ENCODE results near the gene VBP1. TPM values are rescaled to one million over a fixed set of nuclear protein-coding genes. Genes with fewer than 3 reads are reported as not detected.

VBP1 gene
- total and polyA plus RNA-seq, 2 of the 8 experiments (the other 6 are each of a cell fraction or from before 2014, with no cell fraction given), result 21.6 to 56.0 TPM

GRCh38 chrX:155188786-155189185 lies 27.5 kb upstream of the VBP1 start:
- H3K4me3 ChIP-seq (ENCODE audit: extremely low read depth in 1 of 4, insufficient read depth in 2 of 4, low read depth in 3 of 4, low read length in 4 of 4), result no peak overlapping the region
- no peak overlapping the region for H3K9ac ChIP-seq (replicated peaks in 1 of 4; ENCODE audit: extremely low read depth in 1 of 4, low read depth in 3 of 4, low read length in 3 of 4)
- no peak overlapping the region for H2AFZ ChIP-seq (ENCODE audit: low read length)
- H2BK12ac ChIP-seq (ENCODE audit: low read depth, low read length), result no peak overlapping the region
- H3K9me3 ChIP-seq (ENCODE audit: insufficient read depth in 2 of 2, low read depth in 1 of 2, low read length in 1 of 2), result no peaks in the 10 kb centered on the region
- no peak overlapping the region for H3K27ac ChIP-seq (ENCODE audit: low read depth, low read length)
- H3K4me1 ChIP-seq (replicated peaks in 1 of 4; ENCODE audit: control insufficient read depth in 3 of 4, insufficient read depth in 4 of 4, low read length in 3 of 4), result no peaks in the 10 kb centered on the region
- no peak overlapping the region for H2BK120ac ChIP-seq (replicated peaks; ENCODE audit: low read depth, low read length)
- DNase-seq (ENCODE audit: low read depth in 1 of 2, low spot score in 2 of 2) (no peak), FAIRE-seq (no peak)
- H3K23ac ChIP-seq (ENCODE audit: insufficient read length), result no peak overlapping the region
- H2BK5ac ChIP-seq (ENCODE audit: low read depth, low read length), result no peak overlapping the region
- ChIA-PET CTCF (ENCODE audit: partially characterized antibody) (no interaction called here), POLR2A (ENCODE audit: partially characterized antibody) (no interaction called here)
- H2BK15ac ChIP-seq (ENCODE audit: low read length), result no peak overlapping the region
- H2BK20ac ChIP-seq (ENCODE audit: low read length), result no peak overlapping the region
- WGBS, 2 experiments (ENCODE audit: extremely low coverage in 1 of 2, insufficient coverage in 1 of 2, insufficient read length in 1 of 2, insufficient replicate concordance in 2 of 2, low coverage in 1 of 2, low lambda C conversion rate in 2 of 2, missing lambda C conversion rate in 1 of 2), result 73% methylated on average over 5 of the region's 5 CpGs; no CpG with 5 or more reads in 1 of the 2 experiments
- no peak overlapping the region for H3K18ac ChIP-seq (ENCODE audit: extremely low read depth, low read length)
- H4K20me1 ChIP-seq (replicated peaks in 1 of 2; ENCODE audit: control insufficient read depth in 1 of 2, insufficient read depth in 2 of 2, low read length in 2 of 2), result no peaks in the 10 kb centered on the region
- H4K5ac ChIP-seq (ENCODE audit: insufficient read length, low read depth, low read length), result no peak overlapping the region
- no peak overlapping the region for H3K4me2 ChIP-seq (ENCODE audit: insufficient read depth in 1 of 2, low read depth in 2 of 2, low read length in 2 of 2)
- H3K4ac ChIP-seq (replicated peaks; ENCODE audit: insufficient read length, low read depth, low read length), result no peak overlapping the region
- no peak overlapping the region for H3K14ac ChIP-seq (ENCODE audit: insufficient read length)
- H4K91ac ChIP-seq (replicated peaks; ENCODE audit: insufficient read length, low read length), result no peak overlapping the region
- no peak overlapping the region for H4K8ac ChIP-seq (ENCODE audit: extremely low read depth, insufficient read depth, low read length)
- H3K36me3 ChIP-seq (ENCODE audit: control insufficient read depth in 2 of 4, insufficient read depth in 4 of 4, low read length in 3 of 4), result no peaks in the 10 kb centered on the region
- H3K79me1 ChIP-seq (ENCODE audit: low read depth, low read length), result no peaks in the 10 kb centered on the region
- H3K79me2 ChIP-seq (ENCODE audit: control insufficient read depth in 1 of 2, insufficient read depth in 2 of 2, low read length in 2 of 2), result no peaks in the 10 kb centered on the region
- H2AK5ac ChIP-seq (ENCODE audit: low read depth, low read length), result no peak overlapping the region
- no peaks in the 10 kb centered on the region for H3K23me2 ChIP-seq (ENCODE audit: low read depth, low read length)
- no peaks in the 10 kb centered on the region for H3K27me3 ChIP-seq (replicated peaks in 1 of 4; ENCODE audit: control insufficient read depth in 3 of 4, extremely low read depth in 1 of 4, insufficient read depth in 3 of 4, low read length in 3 of 4)
- no peak overlapping the region for H3K56ac ChIP-seq (replicated peaks; ENCODE audit: insufficient read length, low read depth, low read length)
- no peak for TF ChIP-seq NRF1 (IDR thresholded peaks at IDR 0.05; ENCODE audit: low read depth, low read length)
- TF ChIP-seq ASH2L (IDR thresholded peaks at IDR 0.05; ENCODE audit: low read length), result no peak
- no peak for TF ChIP-seq NANOG (IDR thresholded peaks at IDR 0.05; ENCODE audit: insufficient read depth, low read depth, low read length, poor library complexity, severe bottlenecking)
- no peak for TF ChIP-seq TCF12 (IDR thresholded peaks at IDR 0.05; ENCODE audit: low read depth, low read length)
- no peak for TF ChIP-seq HDAC6 (IDR thresholded peaks at IDR 0.05; ENCODE audit: low read depth, low read length)
- no peak for TF ChIP-seq YY1 (IDR thresholded peaks at IDR 0.05; ENCODE audit: low read depth, low read length)
- no peak for TF ChIP-seq BACH1 (IDR thresholded peaks at IDR 0.05; ENCODE audit: low read length)

Data from H1 (cell line).